Umbilical cord (tissue), 2 donors: ENCODE data around the gene GALNT5. TPM values are rescaled to one million over a fixed set of nuclear protein-coding genes. Genes with fewer than 3 reads are reported as not detected.
"Not testable (repeated sequence)": the region's sequence is repeated elsewhere in the genome, so short reads cannot be mapped to it uniquely, and the experiment has no call there.

Experiments used
- DNase-seq: peaks from one replicate; pipeline ENCODE4 v3.0.0-alpha.2; 2015; ENCODE audit warnings: low spot score
- total RNA-seq: library from RNA; depleted of rRNA; stranded (reverse); fragments of >200 nt; gene quantifications from one replicate; pipeline ENCODE4 v1.2.3, GENCODE V29; 2014; ENCODE audit warnings: low replicate concordance; ENCODE audit not compliant: insufficient read depth

Gene GALNT5
- 77.8 TPM for total RNA-seq

DNA sequence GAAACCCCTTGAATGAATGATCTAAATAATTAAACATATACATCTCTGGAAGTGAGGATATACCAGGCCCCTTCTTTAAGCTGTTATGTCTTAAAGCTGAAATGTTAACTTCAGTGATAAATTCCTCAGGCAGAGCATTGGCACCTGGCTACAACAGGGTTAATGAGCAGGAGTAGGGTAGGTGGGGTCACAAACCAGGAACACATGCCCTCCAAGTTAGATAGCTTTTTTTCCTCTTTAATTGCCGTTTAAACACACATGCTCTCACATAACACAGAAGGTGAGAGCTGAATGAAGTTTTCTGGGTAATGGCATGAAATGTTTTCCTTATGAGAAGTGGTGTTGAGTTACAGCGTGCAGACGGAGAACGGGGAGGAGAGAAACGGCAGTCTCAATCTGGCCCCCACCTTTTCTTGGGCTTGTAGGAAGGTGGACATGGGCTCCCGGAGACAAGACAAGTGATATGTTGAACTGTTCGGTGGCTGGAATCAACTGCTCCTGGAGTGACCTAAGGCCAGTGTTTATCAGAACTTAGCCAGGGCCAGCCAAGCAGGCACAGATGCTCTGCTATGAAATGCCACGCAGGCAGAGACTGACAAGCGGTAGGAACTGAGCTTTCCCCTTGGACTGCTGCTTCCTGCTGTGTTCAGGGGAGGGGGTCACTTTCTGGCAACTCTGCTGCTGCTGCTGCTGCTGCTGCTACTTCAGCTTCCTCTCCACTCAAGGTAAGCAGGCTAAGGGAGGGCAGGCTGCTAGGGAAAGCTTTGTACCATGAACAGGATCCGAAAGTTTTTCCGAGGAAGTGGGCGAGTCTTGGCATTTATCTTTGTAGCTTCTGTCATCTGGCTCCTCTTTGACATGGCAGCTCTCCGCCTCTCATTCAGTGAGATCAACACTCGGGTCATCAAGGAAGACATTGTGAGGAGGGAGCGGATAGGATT lies at the start of gene GALNT5:
GALNT5 (plus strand) TSS at position 394 of the 941 bp plus-strand sequence; CDS start at position 772, 378 bp downstream.
- peak; percentile 74 for DNase-seq

GRCh38 chr2:157216286-157216965 lies 41.1 kb upstream of the GALNT5 start:
- no peak for DNase-seq

GRCh38 chr2:157217409-157217808 lies 40.1 kb upstream of the GALNT5 start:
- no peak for DNase-seq

DNA sequence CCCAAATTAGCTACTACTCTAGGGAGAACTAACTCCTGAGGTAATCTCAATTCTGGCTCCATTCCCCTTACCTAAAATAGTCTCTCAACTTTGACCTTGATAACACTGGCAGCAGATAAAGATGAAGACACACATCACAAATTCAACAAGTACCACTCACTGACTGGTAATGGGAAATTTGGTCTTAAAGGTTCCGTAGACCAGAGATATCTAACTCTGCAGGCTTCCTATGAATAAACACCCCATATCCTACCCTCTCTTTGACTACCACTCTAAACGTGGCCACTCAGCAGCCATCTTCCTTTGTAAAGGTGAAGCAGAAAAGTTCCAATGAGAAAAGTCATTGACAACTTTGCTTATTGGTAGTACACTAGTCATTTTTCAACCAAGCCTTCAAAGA lies 38.6 kb upstream of the GALNT5 start:
- DNase-seq: no peak

- no peak for DNase-seq
These were observed 37.0 kb upstream of the GALNT5 start for GRCh38 chr2:157220502-157220901.

GRCh38 chr2:157221394-157221988 lies 36.0 kb upstream of the GALNT5 start:
- no peak for DNase-seq

DNA sequence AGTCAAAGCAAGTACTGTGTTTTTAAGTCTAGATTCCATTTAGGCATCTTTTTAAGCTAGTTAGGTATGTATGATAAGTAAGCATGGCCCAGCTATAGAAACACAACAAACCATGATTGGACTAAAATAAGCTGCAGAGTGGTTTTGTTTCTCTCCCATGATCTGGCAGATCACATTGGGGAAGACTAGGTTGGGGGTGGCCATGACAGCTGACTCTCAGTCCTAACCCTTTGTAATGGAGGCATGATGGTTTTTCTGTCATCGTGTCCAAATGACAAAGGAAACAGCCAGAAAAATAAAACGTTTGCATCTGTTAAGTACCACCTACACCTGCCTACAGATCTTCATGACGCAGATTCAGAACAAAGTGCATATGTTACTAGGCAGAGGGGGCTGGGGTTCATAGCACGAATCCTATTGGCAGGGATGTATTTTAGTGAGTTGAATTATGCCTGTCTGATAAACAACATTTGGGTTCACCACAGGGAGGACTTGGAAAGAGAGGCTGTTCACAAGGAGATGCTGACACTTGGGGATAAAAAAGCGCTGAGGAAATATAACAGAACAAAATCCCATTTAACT lies 33.8 kb upstream of the GALNT5 start:
- DNase-seq: no peak

- not testable (repeated sequence) for DNase-seq
These were observed 33.1 kb upstream of the GALNT5 start for GRCh38 chr2:157224448-157224847.

GRCh38 chr2:157227592-157227991 lies 29.9 kb upstream of the GALNT5 start:
- no peak for DNase-seq

DNA sequence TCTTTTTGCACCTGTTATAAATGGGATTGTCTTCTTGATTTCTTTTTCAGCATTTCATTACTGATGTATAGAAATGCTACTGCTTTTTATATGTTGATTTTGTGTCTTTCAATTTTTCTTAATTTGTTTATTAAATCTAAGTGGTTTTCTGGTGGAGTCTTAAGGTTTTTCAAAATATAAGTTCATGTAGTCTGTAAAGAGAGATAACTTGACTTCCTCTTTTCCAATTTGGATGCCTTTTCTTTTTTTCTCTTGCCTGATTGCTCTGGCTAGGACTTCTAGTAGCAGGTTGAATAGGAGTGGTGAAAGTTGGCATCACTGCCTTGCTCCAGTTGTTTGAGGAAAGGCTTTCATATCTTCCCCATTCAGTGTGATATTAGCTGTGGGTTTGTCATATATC lies 28.6 kb upstream of the GALNT5 start:
- DNase-seq: no peak

DNA sequence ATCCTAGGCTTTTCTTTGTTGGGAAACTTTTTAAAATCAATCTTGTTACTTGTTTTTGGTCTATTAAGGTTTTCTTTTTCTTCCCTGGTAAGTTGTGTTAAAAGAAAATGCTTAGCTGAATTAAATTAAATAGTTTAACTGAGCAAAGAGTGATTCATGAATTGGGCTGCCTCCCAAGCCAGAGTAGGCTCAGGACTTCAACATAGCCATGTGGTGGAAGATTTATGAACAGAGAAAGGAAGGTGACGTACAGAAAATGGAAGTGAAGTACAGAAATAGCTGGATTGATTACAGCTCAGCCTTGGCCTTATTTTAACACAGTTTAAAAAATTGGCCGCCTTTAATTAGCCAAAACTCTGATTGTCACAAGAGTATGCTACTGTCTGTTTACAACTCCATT lies 27.9 kb upstream of the GALNT5 start:
- peak; percentile 13 for DNase-seq

DNA sequence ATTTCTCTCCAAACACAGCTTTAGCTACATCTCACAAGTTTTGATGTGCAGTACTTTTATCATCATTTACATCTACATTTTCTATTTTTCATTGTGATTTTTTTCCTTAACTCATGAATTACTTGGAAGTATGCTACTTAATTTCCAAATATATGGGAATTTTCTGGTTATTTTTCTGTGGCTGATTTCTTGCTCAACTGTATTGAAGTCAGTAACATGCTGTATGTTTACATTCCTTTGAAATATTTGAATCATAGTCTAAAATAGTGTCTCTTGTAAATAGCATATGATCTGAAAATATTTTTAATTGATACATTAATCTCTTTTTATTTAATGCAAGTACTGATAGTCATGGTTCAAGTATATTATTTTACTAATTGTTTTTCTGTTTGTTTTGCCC lies 26.0 kb upstream of the GALNT5 start:
- no peak for DNase-seq

DNA sequence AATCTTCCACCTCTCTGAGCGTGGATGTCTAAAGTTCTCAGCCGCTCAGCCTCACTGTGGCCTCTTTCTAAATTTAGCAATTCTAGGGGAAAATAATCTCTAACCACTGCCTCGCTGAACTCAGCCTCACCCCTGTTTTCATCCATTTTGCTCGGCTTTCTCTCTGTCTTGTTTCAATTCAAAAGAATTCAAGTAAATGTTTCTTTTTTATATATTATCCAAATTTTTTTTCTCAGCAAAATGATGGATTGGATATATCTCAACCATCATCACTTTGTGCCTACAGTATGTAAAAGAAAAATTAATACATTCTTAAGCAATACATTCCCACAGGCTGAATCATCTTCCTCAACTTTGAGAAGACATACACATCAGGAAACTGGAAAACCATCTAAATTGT lies 24.0 kb upstream of the GALNT5 start:
- no peak for DNase-seq

DNA sequence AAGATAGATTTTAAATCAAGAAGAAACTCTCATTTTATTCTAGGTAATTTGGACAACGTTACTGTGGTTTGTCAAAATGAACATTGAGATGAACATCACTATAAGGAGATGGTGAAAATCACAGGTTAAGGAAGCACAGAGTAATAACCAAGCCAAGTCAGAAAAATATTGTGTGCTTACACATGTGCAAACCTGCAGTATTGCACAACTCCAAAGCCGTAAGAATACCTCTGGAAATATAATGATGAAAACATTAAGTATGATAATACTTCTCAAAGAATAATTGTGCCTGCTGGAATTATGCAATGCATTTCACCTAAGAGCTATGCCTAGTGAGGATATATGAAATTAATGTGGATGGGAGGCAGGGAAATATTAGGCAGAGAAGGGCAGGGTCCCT lies 21.1 kb upstream of the GALNT5 start:
- no peak for DNase-seq

- no peak for DNase-seq
These were observed 19.2 kb upstream of the GALNT5 start for GRCh38 chr2:157238296-157238695.

DNA sequence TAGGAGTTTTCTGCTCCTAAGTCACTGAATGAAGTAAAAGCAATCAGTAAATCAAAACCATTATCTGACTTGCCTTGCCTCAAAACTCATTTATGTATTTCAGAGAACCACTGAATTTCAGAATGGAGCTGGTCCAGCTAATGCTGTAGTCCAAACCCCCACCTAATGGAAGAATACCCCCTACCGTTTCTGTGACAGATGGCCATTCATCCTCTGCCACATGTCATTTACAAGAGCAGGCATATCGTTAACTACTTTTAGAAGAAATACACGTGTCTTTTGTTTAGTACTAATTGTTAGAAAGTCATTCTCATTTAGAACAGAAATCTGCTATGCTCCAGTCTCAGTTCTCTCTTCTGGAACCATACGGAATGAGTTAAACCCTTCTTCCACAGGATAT lies 12.8 kb upstream of the GALNT5 start:
- DNase-seq: no peak

DNA sequence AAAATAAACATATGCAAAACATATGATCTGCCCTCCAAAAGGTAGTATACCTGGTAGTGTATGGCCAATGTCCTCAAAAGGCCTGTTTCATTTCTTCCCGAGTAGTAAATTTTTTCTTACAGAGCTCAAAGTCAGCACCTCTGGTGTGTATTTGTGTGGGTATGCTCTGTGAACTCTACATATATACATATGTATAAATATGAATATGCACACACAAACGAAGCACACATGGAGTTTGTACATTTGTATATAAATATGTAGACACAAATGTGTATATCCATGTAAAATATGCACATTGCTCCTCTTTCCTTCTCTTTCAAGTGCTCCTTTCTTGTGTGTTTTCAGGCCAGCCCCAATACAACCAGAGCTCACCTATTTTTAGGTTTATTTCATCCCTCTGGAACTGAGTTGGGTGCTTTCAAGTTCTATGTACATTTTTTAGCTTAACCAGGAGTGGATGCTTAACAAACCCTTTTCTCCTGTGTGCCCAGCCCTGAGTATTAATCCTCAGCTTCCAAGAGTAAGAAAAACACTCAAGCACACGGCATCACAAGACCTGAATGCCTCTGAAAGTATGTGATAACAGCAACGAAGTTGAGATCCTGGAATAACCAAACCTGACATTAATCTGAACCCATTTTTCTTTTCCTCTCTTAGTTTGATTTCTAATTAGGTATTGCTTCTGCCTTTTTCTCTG lies 12.2 kb upstream of the GALNT5 start:
- DNase-seq: no peak

- DNase-seq: peak; percentile 40
These were observed 11.4 kb upstream of the GALNT5 start for GRCh38 chr2:157245846-157246764.

DNA sequence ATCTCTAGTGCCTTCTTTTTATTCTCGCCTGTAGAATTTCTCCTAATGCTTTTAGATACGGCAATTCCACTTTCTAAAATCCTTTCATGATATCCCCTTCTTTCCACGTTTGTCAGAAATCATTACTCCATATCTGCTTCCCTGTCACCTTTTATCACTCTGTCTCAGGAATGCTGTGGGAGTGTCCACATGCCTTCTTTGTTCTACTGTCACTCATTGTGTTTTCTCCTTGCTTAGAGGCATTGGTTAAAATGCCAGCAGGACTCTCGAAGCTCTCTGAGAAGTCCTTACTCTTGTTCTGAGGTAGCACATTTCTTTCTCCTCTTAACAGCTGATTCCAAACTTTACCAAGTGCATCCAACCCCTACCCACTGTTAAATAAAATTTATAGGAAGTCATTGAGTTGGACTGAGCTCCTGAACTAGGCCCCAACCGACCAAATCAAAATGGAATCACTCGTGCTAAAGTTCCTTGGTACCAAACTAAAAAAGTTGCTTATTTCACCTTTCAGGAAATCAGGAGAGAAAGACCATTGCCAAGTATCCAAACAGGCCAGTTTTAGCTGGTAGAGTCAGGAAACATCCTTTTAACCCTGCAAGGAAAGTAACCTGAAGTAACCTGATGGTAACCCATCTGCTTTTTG lies 10.6 kb upstream of the GALNT5 start:
- DNase-seq: peak; percentile 7

DNA sequence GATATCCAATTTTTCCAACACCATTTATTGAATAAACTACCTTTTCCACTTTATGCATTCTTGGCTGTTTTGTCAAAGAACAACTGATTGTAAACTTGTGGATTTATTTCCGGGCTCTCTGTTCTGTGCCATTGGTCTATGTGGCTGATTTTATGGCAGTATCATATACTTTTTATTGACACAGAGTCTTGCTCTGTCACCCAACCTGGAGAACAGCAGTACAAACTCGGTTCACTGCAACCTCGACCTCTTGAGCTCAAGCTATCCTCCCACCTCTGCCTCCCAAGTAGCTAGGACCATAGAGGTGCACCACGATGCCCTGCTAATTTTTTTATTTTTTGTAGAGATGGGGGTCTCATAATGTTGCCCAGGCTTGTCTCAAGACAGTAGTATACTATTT lies 6.7 kb upstream of the GALNT5 start:
- DNase-seq: no peak
